IPS-20b (cell line): ENCODE measurements around the gene MOV10L1.
"Not testable (repeated sequence)": the region's sequence is repeated elsewhere in the genome, so short reads cannot be mapped to it uniquely, and the experiment has no call there.

Experiments used
- H3K27ac ChIP-seq: one replicate; pipeline ENCODE4 v1.5.1; 2013; ENCODE audit warnings: low read length
- H3K27me3 ChIP-seq: 2 replicates; pipeline ENCODE4 v1.6.1; 2013; ENCODE audit warnings: mild to moderate bottlenecking, low read length, inconsistent platforms; ENCODE audit not compliant: insufficient read depth
- H3K36me3 ChIP-seq: 2 replicates; pipeline ENCODE4 v1.6.1; 2013; ENCODE audit warnings: low read depth, mild to moderate bottlenecking, inconsistent platforms, low read length, moderate library complexity; ENCODE audit not compliant: insufficient read depth
- H3K4me1 ChIP-seq: 2 replicates; pipeline ENCODE4 v1.6.1; 2013; ENCODE audit warnings: mild to moderate bottlenecking, control low read depth, inconsistent platforms, low read length, moderate library complexity; ENCODE audit not compliant: insufficient read depth
- H3K4me3 ChIP-seq: 2 replicates; pipeline ENCODE4 v1.5.1; 2013; ENCODE audit warnings: mild to moderate bottlenecking, low read length, inconsistent platforms
- H3K9ac ChIP-seq: 2 replicates; pipeline ENCODE4 v1.6.1; 2013; ENCODE audit warnings: low read depth, mild to moderate bottlenecking, inconsistent platforms, low read length, moderate library complexity
- H3K9me3 ChIP-seq: 2 replicates; pipeline ENCODE4 v1.6.1; 2013; ENCODE audit warnings: mild to moderate bottlenecking, low read depth, low read length, inconsistent platforms; ENCODE audit not compliant: insufficient read depth

MOV10L1 gene

DNA sequence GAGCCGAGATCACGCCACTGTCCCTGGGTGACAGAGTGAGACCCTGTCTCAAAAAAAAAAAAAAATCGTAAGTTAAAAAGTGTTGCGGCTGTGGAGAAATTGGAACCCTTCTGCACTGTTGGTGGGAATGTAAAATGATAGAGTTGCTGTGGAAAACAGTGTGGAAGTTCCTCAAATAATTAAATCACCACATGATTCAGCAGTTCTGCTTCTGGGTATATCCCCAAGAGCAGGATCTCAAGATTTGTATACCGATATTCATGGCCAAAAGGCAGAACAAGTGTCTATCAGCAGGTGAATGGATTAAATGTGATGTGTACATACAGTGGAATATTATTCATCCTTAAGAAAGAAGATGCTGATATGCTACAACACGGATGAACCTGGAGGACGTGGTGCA, 114.8 kb downstream of the MOV10L1 start:
- peaks cover 23% of the 10 kb centered on the region; the same call in 1 of the 2 replicates for H3K36me3 ChIP-seq
- no peak overlapping the region for H3K27ac ChIP-seq
- no peak overlapping the region for H3K4me3 ChIP-seq
- no peaks in the 10 kb centered on the region for H3K9me3 ChIP-seq
- peaks cover 7% of the 10 kb centered on the region; the same call in 1 of the 2 replicates for H3K27me3 ChIP-seq
- no peak overlapping the region for H3K9ac ChIP-seq
- no peaks in the 10 kb centered on the region for H3K4me1 ChIP-seq

DNA sequence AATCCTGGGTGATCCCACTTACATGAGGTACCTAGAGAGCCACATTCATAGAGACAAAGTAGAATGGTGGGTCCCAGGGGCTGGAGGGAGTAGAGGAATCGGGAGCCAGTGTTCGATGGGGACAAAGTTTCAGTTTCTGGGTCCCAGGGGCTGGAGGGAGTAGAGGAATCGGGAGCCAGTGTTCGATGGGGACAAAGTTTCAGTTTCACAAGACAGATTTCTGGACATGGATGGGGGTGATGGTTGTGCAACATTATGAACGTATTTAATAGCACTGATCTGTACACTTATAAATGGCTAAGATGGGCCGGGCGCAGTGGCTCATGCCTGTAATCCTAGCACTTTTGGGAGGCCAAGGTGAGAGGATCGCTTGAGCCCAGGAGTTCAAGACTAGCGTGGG, 115.2 kb downstream of the MOV10L1 start:
- not testable (repeated sequence) for H3K4me1 ChIP-seq, H3K9me3 ChIP-seq, H3K27ac ChIP-seq, H3K27me3 ChIP-seq, H3K9ac ChIP-seq, H3K4me3 ChIP-seq
- peaks cover 23% of the 10 kb centered on the region; the same call in 1 of the 2 replicates for H3K36me3 ChIP-seq

GRCh38 chr22:50205781-50206569, 116.2 kb downstream of the MOV10L1 start:
- Histone ChIP-seq H3K27ac (no peak overlapping the region), H3K4me3 (no peak overlapping the region), H3K4me1 (no peaks in the 10 kb centered on the region), H3K27me3 (peaks cover 7% of the 10 kb centered on the region; the same call in 1 of the 2 replicates), H3K36me3 (peaks cover 29% of the 10 kb centered on the region), H3K9me3 (no peaks in the 10 kb centered on the region), H3K9ac (no peak overlapping the region)

GRCh38 chr22:50206599-50206998, 116.8 kb downstream of the MOV10L1 start:
- no peaks in the 10 kb centered on the region for H3K9me3 ChIP-seq
- no peaks in the 10 kb centered on the region for H3K4me1 ChIP-seq
- H3K27ac ChIP-seq: no peak overlapping the region
- H3K36me3 ChIP-seq: peaks cover 35% of the 10 kb centered on the region
- no peak overlapping the region for H3K9ac ChIP-seq
- H3K27me3 ChIP-seq: peaks cover 6% of the 10 kb centered on the region; the same call in 1 of the 2 replicates
- H3K4me3 ChIP-seq: no peak overlapping the region

GRCh38 chr22:50207383-50208140, 117.8 kb downstream of the MOV10L1 start:
- no peak overlapping the region for H3K27ac ChIP-seq

DNA sequence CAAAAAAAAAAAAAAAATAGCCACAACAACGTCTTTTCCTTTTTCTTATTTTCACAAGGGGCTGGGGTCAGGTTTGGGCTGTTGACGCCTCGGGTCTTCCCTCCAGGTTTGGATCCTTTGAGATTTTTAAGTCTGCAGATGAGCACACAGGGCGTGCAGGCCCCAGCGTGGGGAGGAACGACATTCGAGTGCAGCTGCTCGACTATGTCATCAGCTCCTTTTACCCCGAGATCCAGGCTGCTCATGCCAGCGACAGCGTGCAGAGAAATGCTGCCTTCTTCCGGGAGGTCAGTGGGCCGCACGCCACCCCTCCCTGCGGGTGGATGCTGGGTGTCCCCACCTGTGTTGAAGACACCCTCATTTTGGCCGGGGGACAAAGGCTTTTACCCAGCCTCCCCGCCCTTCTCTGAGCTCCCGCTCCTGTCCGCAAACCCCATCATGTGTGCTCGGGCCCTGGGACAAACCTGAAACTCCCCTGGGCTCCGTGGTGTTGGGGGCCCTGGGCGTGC, 118.7 kb downstream of the MOV10L1 start:
- no peak overlapping the region for H3K4me3 ChIP-seq
- H3K27ac ChIP-seq: no peak overlapping the region
- no peak overlapping the region for H3K9ac ChIP-seq
- peaks cover 44% of the 10 kb centered on the region for H3K36me3 ChIP-seq
- H3K27me3 ChIP-seq: no peaks in the 10 kb centered on the region
- H3K9me3 ChIP-seq: peaks cover 6% of the 10 kb centered on the region; the same call in 1 of the 2 replicates
- no peaks in the 10 kb centered on the region for H3K4me1 ChIP-seq

More at GRCh38 chr22:50207383-50208140, 117.8 kb downstream of the MOV10L1 start:
- H3K27me3 ChIP-seq: no peaks in the 10 kb centered on the region
- H3K4me1 ChIP-seq: no peaks in the 10 kb centered on the region
- no peak overlapping the region for H3K4me3 ChIP-seq
- peaks cover 43% of the 10 kb centered on the region for H3K36me3 ChIP-seq
- no peak overlapping the region for H3K9ac ChIP-seq
- peaks cover 6% of the 10 kb centered on the region; the same call in 1 of the 2 replicates for H3K9me3 ChIP-seq

DNA sequence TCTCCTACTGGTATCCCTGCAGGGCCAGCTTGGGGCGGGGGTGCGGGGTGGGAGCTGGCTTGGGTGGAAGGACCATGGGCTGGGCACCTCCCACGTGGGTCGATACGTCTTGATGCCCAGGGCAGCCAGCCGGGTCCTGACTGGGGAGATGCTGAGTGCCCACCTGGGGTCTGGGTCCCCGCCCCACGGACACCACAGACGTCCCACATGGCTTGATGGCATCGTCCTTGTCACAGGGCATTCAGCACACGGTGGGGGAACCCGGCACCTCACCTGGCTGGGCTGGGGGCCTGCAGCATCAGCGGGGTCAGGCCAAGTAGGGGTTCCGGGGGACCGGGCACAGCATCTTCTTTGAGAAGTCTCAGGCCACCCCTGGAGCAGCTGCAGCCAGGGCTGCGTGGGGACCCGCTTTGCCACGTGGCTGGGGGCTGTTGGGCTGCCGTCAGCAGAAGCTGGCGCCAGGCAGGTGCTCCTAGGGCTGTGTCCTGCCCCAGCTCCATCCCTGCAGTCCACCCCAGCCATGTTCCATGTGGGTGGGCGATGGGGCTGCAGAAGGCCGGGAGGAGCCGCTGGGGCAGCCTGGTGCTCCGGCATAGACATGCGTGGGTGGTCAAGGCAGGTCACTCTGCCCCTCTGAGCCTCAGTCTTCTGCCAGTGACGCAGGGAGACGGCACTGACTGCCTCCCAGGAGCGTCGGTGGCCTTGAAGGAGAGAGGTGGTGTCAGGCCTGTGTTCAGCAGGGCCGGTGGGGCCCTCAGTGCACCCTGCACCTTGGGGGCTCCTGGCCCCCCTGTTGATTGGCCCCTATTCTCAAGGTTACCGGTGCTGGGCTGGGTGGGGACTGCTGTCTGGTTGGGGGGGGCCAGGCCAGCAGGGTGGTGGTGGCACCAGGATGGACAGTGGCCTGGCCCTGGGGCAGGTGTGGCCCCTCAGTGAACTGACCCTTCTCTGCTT, 119.4 kb downstream of the MOV10L1 start:
- Histone ChIP-seq H3K9ac (no peak overlapping the region), H3K36me3 (peaks cover 42% of the 10 kb centered on the region), H3K27me3 (no peaks in the 10 kb centered on the region), H3K9me3 (peaks cover 6% of the 10 kb centered on the region; the same call in 1 of the 2 replicates), H3K4me1 (no peaks in the 10 kb centered on the region), H3K4me3 (no peak overlapping the region), H3K27ac (no peak overlapping the region)

DNA sequence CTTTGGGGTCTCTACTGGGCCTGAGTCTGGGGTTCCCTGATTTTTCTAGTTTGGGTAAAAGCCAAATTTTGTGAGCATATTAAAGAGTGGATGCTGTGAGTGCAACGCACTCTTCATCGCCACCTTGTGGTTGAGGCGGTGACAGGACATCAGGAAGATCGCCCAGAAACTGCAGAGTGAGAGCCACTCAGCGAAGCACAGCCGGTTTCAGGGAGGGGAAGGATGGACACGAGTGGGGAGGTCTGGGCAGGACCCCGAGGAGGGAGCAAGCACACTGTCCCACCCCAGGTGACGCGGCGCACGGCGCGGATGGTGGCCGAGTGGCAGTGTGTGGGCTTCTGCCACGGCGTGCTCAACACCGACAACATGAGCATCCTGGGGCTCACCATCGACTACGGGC, 120.1 kb downstream of the MOV10L1 start:
- Histone ChIP-seq H3K36me3 (peaks cover 46% of the 10 kb centered on the region), H3K4me3 (no peak overlapping the region), H3K9me3 (peaks cover 6% of the 10 kb centered on the region; the same call in 1 of the 2 replicates), H3K4me1 (no peaks in the 10 kb centered on the region), H3K27ac (no peak overlapping the region), H3K9ac (no peak overlapping the region), H3K27me3 (no peaks in the 10 kb centered on the region)

DNA sequence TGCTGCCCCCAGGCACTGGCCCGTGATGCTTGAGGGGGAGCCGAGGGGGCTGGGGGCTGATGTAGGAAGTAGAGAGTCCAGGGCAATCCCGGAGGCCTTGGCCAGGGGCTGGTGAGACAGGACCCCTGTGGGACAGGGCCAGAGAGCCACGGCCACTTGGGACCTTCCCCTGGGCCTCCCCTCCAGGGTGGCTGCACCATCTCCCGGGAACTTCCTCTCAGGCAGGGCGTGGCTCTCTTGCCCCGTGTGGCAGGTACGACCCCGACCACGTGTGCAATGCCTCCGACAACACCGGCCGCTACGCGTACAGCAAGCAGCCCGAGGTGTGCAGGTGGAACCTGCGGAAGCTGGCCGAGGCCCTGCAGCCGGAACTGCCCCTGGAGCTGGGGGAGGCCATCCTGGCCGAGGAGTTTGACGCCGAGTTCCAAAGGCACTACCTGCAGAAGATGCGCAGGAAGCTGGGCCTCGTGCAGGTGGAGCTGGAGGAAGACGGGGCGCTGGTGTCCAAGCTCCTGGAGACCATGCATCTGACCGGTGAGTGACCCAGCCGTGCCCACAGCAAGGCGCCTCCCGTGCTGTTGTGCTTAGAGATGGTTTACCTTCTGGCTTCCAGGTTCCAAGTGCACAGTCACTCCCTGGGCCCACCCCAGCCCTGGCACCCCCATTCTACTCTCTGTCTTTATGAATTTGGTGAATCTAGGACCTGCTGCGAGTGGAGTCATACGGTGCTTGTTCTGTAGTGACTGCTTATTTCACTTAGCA, 120.8 kb downstream of the MOV10L1 start:
- Histone ChIP-seq H3K9me3 (peaks cover 6% of the 10 kb centered on the region; the same call in 1 of the 2 replicates), H3K36me3 (peaks cover 51% of the 10 kb centered on the region), H3K27ac (no peak overlapping the region), H3K4me3 (no peak overlapping the region), H3K9ac (no peak overlapping the region), H3K27me3 (no peaks in the 10 kb centered on the region), H3K4me1 (no peaks in the 10 kb centered on the region)

- Histone ChIP-seq H3K27ac (no peak overlapping the region), H3K36me3 (peaks cover 54% of the 10 kb centered on the region)
Observed at GRCh38 chr22:50211147-50211546, 121.3 kb downstream of the MOV10L1 start.

More at GRCh38 chr22:50211147-50211546, 121.3 kb downstream of the MOV10L1 start:
- Histone ChIP-seq H3K9ac (no peak overlapping the region), H3K27me3 (no peaks in the 10 kb centered on the region), H3K4me1 (no peaks in the 10 kb centered on the region), H3K4me3 (no peak overlapping the region), H3K9me3 (peaks cover 6% of the 10 kb centered on the region; the same call in 1 of the 2 replicates)
